Measurements from ENCODE around the gene MCCC1.
"Not testable (repeated sequence)": the region's sequence is repeated elsewhere in the genome, so short reads cannot be mapped to it uniquely, and the experiment has no call there.

Gene MCCC1

DNA sequence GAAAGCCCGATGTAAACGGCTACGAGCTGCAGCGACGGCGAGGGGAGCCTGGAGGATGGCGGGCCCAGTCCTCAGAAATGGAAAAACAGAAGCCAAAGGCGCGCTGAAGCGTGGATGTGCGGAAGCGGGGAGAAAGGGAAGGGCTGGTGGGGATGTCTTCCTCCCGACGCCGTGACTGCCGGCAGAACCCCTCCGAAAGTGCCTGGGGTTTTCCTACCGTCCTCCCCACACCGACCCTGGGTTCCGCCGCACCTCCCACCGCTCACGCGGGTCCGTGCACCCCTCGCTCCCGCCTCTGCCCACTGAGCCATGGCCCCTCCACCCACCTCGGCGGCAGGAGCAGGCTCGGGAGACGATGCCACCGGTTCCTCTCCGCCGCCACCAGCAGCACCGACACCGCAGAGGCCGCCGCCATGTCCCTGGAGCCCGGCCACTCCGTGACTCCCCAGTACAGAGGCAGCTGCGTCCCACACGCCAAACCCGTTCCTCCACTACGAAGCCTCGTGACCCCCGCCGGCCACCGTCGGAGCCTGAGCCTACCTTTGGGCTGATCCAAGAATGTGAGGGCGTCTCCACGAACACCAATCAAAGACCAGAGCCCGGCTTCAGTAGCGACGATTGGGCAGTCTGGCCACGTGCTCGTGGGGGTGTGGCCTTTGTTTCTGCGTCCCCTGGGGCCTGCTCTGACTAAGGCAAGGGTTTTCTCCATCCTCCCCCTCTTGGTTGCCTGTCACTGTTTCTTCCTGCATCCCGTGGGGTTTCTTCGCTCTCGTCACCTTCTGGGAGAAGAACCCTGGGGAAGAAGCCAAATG lies at the start of gene MCCC1:
Gene MCCC1, minus strand, starts transcription at position 471 of the 812 bp plus-strand sequence. Its CDS starts 56 bp downstream, at position 415.
- peak; percentile 97 for DNase-seq (ENCODE audit: low read depth)

DNA sequence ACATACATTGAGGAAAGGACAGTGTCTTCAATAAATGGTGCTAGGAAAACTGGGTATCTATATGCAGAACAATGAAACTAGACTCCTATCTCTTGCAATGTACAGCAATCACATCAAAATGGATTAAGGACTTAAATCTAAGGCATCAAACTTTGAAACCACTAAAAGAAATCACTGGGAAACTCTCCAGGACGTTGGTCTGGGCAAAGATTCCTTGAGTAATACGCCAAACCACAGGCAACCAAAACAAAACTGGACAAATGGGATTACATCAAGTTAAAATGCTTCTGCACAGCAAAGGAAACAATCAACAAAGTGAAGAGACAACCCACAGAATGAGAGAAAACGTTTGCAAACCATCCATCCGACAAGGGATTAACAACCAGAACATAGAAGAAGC lies 48.8 kb upstream of the MCCC1 start:
- no peak for DNase-seq (ENCODE audit: low read depth)

DNA sequence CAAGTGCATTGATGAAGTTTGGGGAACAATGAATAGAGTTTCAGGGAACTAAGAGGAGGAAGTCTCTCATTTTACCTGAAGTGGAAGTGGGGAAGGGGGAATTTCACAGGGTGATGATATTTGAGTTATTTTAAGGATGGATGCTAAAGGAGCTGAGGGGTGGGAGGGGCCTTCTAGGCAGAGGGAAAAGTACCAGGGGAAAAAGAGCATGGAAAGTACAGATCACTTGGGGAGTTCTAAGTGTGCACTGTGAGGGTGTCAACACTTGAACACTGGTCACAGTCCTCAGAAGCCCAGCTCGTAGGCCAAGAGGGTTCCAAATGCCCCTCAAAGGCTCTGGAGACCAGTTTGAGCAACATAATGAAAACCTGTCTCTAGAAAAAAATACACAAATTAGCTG lies 45.1 kb upstream of the MCCC1 start:
- no peak for DNase-seq (ENCODE audit: low read depth)

DNA sequence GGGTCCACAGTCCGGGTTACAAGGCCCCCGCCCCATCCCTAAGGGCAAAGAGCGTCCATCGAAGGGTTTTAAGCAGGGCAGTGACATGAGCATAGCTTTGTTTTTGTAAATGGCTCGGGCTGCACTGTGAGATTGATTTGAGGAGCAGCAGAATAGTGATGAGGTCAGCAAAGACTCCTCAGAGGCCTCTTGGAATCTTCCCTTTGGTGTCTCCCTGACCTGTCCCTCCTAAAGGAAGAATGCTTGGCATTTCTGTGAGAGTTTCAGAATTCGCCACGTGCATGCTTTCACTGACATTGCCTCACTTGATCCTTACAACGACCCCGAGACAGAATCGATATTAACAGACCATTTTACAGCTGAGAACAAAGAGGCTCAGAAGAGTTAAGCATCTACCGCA lies 42.9 kb upstream of the MCCC1 start:
- DNase-seq (ENCODE audit: low read depth): no peak

DNA sequence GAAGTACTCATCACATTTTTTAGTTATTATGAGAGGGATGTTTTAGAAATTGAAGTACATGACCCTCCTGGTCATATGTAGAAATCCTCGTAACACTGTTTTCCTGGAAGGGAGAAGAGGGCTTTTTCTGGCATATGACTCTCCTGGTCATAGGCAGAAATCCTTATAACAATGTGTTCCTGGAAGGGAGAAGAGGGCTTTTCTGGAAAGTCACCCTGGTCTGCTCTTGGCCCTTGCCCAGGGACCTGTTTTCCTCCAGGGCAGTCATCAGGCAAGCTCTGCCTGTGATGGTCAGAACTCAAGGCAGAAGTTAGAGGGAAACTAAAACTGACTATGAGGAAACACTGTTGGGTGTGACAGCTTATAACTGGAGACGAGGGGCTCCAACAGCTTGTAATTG lies 35.5 kb upstream of the MCCC1 start:
- no peak for DNase-seq (ENCODE audit: low read depth)

DNA sequence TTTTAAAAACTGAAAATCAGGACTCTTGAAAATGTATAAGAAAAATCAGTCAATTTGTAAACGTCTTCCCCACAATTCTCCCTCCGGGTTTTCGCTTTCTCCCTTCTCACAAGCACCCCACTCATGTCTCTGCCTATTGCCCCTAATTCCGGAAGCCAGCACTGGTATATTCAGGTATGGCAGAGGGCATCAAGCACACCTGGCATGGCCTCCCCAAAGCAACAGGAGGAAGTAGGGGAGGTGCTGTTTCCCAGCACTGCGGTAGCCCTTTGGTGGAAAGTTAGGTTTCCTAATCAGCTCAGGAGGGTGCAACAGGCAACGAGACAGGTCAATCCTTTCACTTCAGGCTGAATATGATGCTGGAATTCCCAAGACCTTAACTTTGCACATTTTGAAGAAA lies 33.1 kb upstream of the MCCC1 start:
- DNase-seq (ENCODE audit: low read depth): no peak

DNA sequence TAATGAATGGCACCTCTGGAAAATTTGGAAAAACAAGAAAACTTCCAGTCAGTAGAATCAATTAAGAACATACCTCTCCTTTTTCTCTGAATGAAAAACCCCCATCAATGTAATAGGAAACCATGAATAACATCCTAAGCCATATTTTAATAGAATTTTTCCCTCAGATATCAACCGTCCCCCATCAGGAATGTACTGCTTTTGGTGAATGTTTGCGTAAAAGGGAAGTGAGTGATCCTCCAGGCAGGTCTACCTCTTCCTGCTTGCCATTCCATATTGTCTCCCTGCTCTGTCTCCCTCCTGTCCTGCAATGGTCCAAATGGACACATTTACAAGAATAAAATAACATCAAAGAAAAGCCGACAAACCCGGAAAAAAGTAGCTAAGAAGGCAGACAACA lies 32.4 kb upstream of the MCCC1 start:
- DNase-seq (ENCODE audit: low read depth): no peak

DNA sequence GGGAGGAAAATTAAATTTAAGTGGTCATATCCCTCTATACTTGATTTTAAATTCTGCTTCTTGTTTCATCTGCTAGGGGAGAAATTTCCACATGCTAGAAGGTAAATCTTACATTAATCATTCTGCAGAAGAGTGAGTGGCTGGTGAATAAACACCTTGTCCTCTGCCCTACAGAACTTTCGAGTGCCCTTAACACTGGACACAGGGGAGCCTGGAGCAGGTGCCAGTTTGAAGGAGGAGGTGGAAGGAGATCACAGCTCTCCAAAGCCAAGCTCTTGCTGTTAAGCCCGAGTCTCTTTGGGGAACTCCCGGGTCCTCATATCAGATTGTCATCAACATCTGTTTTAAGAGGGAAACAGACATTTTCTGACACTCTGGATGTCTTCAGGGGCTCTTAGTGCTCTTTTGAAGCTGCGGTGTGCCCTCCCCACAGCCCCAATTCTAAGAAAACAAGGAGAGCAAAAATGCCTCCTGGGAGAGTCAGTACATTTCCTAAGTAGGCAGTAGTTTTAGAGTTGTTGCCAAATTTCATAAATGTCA lies 32.0 kb upstream of the MCCC1 start:
- DNase-seq (ENCODE audit: low read depth): no peak

DNA sequence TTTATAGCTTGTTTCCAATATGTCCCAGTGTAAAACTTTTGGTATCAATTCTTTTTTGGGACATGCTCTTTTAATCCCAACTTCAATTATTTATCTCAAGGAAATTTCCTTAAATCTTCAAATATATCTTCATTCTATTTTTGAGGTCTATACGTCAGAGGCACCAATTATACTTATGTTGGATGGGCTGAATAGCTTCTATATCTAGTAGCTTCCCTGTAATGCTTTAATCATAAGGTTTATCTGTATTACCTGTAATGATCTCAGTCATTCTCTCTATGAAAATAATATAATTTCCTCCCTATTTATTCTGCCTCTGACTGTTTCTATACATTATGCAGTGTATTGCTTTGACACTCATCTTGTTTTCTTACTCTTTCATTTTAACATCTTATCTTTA lies 29.9 kb upstream of the MCCC1 start:
- no peak for DNase-seq (ENCODE audit: low read depth)

DNA sequence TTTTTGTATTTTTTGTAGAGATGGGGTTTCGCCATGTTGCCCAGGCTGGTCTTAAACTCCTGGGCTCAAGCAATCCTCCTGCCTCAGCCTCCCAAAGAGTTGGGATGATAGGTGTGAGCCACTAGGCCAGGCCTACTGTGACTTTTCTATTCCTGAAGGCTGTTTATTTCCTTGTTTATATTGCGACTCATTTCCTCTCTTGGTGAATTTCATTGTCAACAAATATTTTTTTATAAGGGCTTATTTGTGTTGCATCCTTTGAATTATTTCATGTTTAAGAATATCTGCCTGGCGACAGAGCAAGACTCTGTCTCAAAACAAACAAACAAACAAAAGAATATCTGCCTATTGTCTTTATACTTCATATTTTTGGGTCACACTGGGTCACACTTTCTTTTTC lies 29.4 kb upstream of the MCCC1 start:
- DNase-seq (ENCODE audit: low read depth): no peak

DNA sequence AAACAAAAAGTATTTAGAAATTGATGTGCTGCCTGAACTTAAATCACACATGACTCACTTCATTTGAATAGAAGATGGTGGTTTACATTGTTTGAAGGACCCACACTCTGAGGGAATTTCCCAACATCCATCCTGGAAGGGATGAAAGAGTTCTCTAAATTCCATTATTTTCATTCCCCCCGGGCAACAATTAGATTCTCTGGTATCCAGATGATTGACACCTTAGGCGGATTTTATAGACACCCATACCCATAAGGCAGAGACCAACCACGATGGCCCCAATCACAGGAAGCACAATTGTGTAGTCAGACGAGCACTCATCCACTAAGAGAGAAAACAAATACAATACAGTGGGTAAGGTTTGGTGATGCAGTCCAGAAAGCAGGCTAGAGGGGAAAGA lies 24.6 kb upstream of the MCCC1 start:
- no peak for DNase-seq (ENCODE audit: low read depth)

DNA sequence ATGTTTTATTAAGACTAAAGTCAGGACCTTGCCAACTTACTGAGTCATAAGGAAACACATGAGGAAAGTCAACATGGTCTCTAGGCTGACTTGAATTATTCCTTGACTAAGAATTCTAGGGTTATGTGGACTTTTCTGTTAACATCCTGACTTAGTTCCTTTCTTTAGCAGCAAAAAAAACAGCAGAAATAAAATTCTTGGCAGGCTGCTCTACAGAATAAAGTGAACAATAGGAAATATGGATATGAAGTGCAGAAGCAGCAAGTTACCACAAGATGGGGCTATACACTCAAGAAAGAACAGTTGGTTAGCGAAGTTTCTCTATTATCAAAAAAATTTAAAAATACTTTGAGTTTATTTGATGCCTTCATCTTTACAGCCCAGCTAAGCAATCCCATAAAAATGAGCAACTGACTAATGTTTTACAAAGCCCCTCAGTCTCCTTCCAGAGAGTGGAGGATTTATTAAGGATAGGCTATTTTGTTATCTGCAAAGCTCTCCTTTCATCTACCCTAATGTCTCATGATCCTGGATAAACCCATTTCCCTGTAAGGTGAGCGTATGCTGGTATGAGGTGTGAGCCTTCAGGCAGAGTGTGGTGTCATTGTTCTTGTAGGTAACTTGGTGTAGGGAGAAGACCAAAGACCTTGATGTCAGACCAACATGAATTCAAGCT lies 23.1 kb upstream of the MCCC1 start:
- no peak for DNase-seq (ENCODE audit: low read depth)

DNA sequence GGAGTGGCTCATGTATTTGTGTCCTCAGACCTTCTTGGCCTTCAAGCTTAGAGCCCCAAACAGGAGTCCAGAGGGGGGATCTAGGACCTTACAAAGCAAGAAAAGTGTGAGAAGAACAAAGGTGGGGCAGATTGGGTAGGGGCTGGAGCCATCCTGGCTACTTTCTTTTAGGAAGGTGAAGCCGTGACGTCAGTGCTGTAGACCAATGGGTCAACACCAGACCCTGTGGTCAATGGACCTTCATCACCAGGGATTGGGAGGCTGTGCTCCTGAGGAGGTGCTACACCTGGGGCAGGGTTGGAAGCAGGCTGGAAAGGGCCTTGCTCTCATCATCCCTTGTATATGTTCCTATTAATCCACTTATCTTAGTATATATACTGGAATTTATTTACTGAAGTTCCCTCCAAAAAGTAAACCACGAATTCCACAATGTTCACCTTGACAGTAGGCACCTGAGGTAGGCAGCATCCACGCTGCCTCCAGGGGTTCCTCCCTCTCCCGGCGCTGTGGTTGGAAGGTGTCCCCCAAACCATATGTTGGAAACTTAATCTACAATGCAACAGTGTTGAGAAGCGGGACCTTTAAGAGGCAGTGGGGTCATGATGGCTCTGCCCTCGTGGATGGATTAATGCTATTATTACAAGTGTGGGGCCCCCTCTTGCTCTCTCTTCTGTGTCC lies 21.4 kb upstream of the MCCC1 start:
- no peak for DNase-seq (ENCODE audit: low read depth)

DNA sequence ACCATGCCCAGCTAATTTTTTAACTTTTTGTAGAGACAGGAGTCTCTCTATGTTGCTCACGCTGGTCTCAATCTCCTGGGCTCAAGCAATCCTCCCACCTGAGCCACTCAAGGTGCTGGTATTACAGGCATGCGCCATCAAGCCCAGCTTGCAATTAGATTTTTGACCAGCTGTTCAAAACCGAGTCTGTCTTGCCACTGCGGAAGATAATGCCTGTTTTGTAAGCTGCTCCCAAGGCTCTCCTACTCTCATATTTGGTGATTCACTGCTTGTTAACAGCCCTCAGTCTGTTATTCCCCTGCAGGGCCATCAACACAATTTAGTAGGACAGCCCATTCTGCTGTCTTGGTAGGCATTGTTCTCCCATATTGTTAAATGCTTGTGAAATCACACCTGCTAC lies 17.8 kb upstream of the MCCC1 start:
- no peak for DNase-seq (ENCODE audit: low read depth)

DNA sequence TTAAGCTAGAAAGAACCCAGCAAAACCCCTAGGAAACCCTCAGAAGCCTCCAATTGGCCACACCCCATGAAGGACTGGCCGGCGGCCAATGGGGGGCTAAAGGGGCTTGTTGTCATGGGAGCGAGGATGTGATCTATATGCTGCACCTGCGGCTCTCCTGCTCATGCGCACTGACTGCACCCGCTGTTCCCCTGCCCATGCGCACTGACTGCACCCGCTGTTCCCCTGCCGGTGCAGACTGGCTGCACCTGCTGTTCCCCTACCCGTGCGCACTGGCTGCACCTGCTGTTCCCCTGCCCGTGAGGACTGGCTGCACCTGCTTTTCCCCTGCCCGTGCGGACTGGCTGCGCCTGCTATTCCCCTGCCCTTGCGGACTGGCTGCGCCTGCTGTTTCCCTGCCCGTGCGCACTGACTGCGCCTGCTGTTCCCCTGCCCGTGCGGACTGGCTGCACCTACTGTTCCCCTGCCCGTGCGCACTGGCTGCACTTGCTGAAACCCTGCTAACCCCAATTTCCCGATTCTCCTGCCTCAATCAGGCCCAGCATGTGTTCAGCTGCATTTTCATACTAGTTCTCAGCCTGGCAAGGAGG lies 16.8 kb upstream of the MCCC1 start:
- DNase-seq (ENCODE audit: low read depth): peak; percentile 33

DNA sequence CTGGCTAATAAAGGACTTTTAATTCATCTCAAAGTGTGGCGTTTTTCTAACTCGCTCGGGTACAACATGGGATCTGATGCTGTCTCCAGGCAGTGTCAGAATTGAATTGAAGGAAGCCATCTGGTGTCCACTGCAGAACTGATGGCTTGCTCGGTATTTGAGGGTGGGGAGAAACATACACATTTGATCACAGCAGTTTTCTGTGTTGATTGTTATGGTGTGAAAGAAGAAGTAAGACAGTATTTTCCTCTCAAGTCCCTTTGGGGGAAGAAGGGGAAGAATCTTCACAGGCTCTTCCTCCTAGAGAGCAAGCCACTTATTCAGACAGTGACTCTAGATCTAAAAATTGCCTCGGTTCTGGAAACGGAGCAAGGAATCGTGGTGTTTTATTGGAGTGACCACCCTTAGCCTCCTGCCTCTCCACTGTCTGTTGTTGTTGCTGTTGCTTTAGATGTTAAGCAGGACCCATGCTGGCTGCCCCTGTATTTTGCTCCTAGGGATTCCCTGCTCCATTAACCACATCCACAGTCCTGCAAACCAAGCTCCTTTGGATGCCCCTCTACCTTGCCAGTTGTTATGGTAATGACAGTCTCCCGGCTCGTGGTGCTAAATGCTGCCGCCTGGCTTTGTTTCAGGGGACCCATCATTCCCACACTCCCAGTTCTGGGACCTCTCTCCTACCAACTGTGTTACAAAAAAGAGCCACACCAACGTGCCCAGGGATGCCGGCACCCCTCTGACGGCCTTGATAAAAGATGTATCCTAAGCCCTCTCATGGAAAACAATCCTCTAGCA lies 15.3 kb upstream of the MCCC1 start:
- DNase-seq (ENCODE audit: low read depth): no peak

DNA sequence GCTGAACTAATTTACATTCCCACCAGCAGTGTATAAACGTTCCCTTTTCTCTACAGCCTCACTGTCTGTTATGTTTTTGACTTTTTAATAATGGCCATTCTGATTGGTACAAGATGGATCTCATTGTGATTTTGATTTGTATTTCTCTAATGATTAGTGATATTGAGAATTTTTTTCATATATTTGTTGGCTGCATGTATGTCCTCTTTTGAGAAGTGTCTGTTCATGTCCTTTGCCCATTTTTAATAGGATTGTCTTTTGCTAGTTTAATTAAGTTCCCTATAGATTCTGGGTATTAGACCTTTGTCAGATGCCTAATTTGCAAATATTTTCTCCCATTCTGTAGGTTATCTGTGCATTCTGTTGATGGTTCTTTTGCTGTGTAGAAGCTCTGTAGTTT lies 10.6 kb upstream of the MCCC1 start:
- DNase-seq (ENCODE audit: low read depth): not testable (repeated sequence)

DNA sequence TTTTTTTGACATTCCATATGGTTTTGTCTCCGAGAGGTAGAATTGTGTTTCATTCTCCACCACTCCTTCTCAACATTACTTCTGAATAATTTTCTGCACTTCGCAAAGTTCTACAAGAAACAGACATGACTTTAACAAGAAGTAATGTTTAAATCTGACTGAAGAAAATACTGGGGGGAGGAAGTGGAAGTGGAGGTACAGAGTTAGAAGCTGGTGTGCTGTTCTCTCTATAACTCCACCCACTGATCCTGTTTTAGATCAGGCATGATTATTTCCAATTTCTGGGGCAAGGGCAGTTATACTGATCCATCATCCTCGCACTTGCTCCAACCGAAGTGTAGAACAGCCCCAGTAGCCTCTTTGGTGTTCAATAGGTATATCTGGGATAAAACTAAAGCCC lies 9.2 kb upstream of the MCCC1 start:
- no peak for DNase-seq (ENCODE audit: low read depth)

DNA sequence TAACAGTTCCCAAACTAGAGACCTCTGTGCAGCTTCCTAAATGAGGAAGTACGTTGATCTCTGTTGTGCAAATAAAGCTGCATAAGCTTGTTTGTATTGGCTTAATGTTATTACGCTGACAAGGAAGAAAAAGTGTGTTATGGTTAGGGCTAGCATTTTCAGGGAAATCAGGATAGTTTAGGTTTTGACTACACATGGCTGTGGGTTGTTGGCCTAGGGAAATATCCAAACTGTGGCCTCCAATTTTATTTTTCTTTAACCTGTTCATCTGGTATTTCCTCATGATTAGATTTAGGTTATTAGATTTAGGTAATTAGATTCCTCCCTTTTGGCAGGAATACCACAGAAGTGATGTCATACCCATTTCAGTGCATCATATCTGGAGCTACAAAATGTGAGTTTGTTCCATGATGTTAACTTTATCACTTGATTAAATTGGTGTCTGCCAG lies 8.7 kb upstream of the MCCC1 start:
- no peak for DNase-seq (ENCODE audit: low read depth)

DNA sequence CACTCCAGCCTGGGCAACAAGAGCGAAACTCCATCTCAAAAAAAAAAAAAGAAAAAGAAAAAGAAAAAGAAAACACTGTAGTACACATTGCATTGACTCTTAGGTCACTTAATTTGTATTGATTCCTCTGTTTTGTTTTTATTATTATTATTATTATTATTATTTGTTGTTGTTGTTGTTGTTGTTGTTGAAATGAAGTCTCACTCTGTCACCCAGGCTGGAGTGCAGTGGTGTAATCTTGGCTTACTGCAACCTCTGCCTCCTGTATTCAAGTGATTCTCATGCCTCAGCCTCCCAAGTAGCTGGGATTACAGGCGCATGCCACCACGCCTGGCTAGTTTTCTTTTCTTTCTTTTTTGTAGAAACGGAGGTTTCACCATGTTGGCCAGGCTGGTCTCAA lies 8.1 kb upstream of the MCCC1 start:
- not testable (repeated sequence) for DNase-seq (ENCODE audit: low read depth)

DNA sequence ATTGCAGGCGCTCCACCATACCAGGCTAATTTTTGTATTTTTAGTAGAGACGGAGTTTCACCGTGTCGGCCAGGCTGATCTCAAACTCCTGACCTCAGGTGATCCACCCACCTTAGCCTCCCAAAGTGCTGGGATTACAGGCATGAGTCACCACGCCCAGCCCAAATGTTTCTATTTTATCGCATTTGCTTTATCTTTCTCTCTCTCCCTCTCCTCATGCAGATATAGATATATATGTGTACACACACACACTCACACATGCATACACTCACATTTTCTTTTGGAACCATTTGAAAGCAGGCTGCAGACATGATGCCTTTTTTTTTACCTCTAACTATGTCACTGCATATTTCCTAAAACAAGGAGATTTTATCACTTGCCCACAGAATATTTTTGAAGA lies 7.3 kb upstream of the MCCC1 start:
- no peak for DNase-seq (ENCODE audit: low read depth)

DNA sequence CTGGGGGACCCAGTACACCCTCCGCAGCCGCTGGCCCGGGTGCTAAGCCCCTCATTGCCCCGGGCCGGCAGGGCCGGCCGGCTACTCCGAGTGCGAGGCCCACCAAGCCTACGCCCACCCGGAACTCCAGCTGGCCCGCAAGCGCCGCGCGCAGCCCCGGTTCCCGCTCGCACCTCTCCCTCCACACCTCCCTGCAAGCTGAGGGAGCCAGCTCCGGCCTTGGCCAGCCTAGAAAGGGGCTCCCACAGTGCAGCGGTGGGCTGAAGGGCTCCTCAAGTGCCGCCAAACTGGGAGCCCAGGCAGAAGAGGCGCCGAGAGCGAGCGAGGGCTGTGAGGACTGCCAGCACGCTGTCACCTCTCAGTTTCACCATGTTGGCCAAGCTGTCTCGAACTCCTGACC lies 4.7 kb upstream of the MCCC1 start:
- not testable (repeated sequence) for DNase-seq (ENCODE audit: low read depth)
